ENCODE results near the gene DHRS1.
"Not testable (repeated sequence)": the region's sequence is repeated elsewhere in the genome, so short reads cannot be mapped to it uniquely, and the experiment has no call there.

Gene DHRS1

DNA sequence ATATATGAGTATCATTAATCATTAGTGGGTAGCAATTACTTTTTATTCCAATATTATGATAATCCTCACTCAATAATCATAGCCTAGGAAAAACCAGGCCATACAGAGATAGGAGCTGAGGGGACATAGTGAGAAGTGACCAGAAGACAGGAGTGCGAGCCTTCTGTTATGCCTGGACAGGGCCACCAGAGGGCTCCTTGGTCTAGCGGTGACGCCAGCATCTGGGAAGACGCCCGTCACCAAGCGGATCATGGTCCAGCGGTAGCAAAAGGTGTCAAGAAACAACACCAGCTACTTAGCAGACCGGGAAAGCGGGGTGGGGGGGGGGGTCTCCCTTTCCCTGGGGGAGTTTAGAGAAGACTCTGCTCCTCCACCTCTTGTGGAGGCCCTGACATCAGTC, 28.3 kb upstream of the DHRS1 start:
- not testable (repeated sequence) for DNase-seq (ENCODE audit: low read depth in 2 of 2)

DNA sequence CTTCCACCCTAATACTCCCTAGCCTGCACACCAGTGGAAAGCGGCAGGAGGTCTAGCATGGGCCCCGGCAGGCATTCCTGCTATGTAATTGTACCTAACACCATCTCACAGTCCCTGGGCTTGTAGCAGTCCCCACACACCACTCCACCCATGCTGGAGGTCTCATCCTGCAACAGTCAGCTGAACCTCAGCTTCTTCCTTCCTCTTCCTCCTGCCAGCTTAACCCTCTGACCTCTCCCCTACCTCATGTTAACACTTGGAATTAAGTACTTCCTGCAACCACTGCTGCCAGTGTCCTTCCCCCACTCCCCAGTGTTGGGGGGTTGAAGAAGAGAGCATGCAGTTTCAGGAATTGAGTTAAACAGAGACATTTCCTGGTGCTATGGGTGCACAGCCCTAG, 27.7 kb upstream of the DHRS1 start:
- no peak for DNase-seq (ENCODE audit: low read depth in 2 of 2)

DNA sequence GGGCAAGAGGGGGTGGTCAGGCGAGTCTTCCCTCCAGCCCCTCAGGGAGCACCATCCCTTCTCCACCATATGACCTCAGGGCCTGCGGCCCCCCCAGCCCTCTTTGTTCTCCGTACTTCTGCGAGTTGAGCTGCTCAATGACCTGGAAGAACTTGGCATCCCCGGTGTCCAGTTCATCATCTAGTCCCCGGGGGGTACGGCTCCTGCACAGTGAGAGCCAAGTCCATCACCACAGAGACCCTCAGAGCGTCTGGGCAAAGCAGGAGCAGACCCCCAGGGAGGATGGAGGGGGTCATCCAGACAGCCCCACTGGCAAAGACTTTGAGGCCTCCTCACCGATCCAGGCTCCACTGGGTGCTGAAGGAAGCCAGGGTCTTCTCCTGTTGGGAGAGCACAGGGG, 26.4 kb upstream of the DHRS1 start:
- DNase-seq (ENCODE audit: low read depth in 2 of 2): no peak

DNA sequence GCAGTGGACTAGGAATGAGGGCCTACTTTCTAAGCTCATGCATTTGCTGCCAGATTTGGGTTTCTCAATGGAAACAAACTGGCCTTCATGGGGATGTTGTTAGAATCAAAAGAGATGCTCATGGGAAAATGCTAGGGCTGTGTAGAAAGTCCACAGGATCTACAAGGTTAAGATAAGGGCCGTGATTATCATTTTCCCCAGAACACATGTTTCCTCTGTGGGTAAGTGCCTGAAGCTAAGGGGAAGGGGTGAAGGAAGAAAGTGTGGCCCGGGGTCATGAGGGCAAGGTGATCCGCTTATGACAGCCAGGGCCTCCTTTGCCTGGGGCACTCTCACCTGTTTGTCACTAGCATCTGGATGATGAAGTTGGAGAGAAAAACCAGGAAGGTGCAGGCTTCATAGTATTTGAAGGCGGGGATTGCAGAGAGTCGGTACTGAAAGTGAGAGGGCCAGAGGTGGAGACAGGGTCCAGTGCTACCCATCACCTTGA, 25.5 kb upstream of the DHRS1 start:
- DNase-seq (ENCODE audit: low read depth in 2 of 2): no peak

DNA sequence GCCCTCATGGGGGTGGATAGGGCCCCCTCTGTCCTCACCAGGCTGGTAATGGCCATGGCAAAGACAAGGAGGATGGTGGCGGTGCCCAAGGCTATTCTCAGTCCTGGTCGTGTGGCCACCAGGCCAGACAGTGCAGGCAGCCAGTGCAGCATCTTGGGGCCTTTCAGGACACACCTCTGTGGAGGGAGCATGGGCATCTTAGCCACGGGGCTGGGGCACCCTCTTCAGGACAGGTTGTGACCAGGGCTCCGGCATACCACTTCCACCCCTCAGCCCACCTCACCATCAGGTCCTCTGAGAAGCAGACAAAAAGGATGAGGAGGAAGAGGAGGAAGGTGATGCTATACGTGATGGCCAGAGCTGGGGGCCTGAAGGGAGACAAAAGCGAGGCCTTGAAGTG, 24.4 kb upstream of the DHRS1 start:
- no peak for DNase-seq (ENCODE audit: low read depth in 2 of 2)

DNA sequence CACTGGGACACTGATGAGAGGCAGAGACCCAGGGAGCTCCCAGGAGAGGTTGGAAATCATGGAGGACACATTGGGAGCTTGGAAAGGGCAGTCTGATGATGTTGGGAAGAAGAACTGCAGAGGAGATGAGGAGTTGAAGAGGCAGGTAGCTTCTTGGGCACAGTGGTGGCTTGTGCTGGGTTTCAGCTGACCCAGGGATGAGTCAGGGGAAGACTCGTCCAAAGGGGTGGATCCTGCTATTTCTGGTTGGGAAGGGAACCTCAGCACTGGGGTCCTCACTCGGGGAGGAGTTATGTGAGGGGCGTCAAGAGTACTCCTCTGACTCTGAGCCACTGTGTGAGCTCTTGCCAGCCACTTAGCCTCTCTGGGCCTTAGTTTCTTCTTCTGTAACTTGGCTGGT, 23.8 kb upstream of the DHRS1 start:
- no peak for DNase-seq (ENCODE audit: low read depth in 2 of 2)

- no peak for DNase-seq (ENCODE audit: low read depth in 2 of 2)
Measured at GRCh38 chr14:24322672-24323071, 23.1 kb upstream of the DHRS1 start.

DNA sequence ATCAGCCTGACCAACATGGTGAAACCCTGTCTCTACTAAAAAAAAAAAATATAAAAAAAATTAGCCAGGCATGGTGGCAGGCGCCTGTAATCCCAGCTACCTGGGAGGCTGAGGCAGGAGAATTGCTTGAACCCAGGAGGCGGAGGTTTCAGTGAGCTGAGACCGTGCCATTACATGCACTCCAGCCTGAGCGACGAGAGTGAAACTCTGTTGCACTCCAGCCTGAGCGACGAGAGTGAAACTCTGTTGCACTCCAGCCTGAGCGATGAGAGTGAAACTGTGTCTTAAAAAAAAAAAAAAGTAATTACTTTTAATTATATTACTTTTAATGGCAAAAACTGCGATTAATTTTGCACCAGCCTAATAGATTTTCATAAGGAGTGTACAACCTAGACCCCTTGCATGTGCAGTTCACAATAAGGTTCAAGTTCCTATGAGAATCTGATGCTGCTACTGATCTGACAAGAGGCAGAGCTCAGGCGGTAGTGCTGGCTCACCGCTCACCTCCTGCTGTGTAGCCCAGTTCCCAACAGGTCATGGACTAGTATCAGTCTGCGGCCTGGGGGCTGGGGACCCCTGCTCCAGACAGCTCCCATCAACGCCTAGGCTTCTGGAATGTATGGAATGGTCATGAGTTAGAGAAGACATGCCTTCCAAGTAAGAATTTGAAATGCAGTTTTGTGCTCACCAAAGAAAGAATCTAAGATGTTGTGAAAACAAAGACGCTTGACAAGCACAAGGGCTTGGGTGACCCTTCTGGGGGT, 21.8 kb upstream of the DHRS1 start:
- DNase-seq (ENCODE audit: low read depth in 2 of 2): no peak

GRCh38 chr14:24317141-24317928, 17.8 kb upstream of the DHRS1 start:
- DNase-seq (ENCODE audit: low read depth in 2 of 2): no peak

DNA sequence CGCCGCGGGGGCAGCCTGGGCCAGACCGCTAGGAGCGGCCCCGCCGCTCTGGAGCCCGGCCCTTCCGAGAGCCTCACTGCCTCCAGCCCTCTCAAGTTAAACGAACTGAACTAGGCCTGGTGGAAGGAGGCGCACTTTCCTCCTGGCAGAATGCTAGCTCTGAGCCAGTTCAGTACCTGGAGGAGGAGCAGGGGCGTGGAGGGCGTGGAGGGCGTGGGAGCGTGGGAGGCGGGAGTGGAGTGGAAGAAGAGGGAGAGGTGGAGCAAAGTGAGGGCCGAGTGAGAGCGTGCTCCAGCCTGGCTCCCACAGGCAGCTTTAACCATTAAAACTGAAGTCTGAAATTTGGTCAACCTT, 17.0 kb upstream of the DHRS1 start:
- no peak for DNase-seq (ENCODE audit: low read depth in 2 of 2)

DNA sequence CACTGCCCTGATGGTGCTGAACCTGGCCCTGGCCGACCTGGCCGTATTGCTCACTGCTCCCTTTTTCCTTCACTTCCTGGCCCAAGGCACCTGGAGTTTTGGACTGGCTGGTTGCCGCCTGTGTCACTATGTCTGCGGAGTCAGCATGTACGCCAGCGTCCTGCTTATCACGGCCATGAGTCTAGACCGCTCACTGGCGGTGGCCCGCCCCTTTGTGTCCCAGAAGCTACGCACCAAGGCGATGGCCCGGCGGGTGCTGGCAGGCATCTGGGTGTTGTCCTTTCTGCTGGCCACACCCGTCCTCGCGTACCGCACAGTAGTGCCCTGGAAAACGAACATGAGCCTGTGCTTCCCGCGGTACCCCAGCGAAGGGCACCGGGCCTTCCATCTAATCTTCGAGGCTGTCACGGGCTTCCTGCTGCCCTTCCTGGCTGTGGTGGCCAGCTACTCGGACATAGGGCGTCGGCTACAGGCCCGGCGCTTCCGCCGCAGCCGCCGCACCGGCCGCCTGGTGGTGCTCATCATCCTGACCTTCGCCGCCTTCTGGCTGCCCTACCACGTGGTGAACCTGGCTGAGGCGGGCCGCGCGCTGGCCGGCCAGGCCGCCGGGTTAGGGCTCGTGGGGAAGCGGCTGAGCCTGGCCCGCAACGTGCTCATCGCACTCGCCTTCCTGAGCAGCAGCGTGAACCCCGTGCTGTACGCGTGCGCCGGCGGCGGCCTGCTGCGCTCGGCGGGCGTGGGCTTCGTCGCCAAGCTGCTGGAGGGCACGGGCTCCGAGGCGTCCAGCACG, 16.4 kb upstream of the DHRS1 start:
- no peak for DNase-seq (ENCODE audit: low read depth in 2 of 2)

- no peak for DNase-seq (ENCODE audit: low read depth in 2 of 2)
Measured at GRCh38 chr14:24315243-24315806, 15.7 kb upstream of the DHRS1 start.

- DNase-seq (ENCODE audit: low read depth in 2 of 2): no peak
Measured at GRCh38 chr14:24314377-24315193, 15.0 kb upstream of the DHRS1 start.

DNA sequence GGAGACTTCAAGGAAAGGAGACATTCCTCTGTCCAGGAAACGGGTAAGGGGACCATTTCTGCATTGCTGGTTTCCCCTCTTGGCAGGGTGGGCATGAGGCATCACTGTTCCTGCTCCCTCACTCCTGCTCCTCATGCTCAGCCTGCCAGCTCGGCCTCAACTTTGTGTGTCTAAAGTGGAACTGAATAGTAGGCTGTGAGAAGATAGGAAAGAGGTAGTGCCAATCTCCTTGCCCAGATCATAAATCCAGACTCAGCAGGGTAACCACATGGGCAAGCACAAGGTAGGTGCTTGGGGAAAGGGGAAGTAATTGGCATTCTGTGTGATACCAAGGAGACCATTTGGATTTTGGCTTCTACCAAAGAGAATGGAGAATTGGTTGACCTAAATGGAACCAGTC, 14.3 kb upstream of the DHRS1 start:
- no peak for DNase-seq (ENCODE audit: low read depth in 2 of 2)

- no peak for DNase-seq (ENCODE audit: low read depth in 2 of 2)
Measured at GRCh38 chr14:24312736-24313507, 13.3 kb upstream of the DHRS1 start.

GRCh38 chr14:24311837-24312615, 12.4 kb upstream of the DHRS1 start:
- DNase-seq (ENCODE audit: low read depth in 2 of 2): no peak

- no peak for DNase-seq (ENCODE audit: low read depth in 2 of 2)
Measured at GRCh38 chr14:24310646-24311604, 11.3 kb upstream of the DHRS1 start, which contains the start of gene LTB4R. Gene LTB4R, plus strand, starts transcription at chr14:24311502. Its CDS starts 4,150 bp downstream, at chr14:24315652.

GRCh38 chr14:24310265-24310645, 10.7 kb upstream of the DHRS1 start:
- no peak for DNase-seq (ENCODE audit: low read depth in 2 of 2)

Measured in stimulated activated CD4-positive, alpha-beta T cell treated with anti-CD3 and anti-CD28 coated beads, Interleukin-1b, Interleukin-23, amount 100 ng/mL, for 1 hour (primary cell).